HepG2 (cell line): ENCODE measurements around the gene FAM229A. TPM values are rescaled to one million over a fixed set of nuclear protein-coding genes. Genes with fewer than 3 reads are reported as not detected.

Source experiments
- AGO1 ChIP-seq: fragments of 200-400 bp; formaldehyde crosslinking; IDR thresholded peaks from 2 replicates; pipeline ENCODE4 v1.6.1; 2017; ENCODE audit warnings: mild to moderate bottlenecking, low read depth, low read length, moderate library complexity; ENCODE audit not compliant: poor library complexity, severe bottlenecking
- AGO2 ChIP-seq: fragments of 200-400 bp; formaldehyde crosslinking; optimal IDR thresholded peaks from 2 replicates; pipeline ENCODE3; 2017; ENCODE audit warnings: mild to moderate bottlenecking, low read depth, low read length, moderate library complexity
- CEBPG ChIP-seq: IDR thresholded peaks from 2 replicates; pipeline ENCODE4 v1.6.1; 2016
- CSRNP2 ChIP-seq: sonication (generic); formaldehyde crosslinking; conservative IDR thresholded peaks from 2 replicates; pipeline ENCODE4 v1.8.0; 2022; ENCODE audit warnings: low read depth, missing genetic modification reagents
- HDAC6 ChIP-seq: fragments of 200-600 bp; sonication (generic); IDR thresholded peaks from 2 replicates; pipeline ENCODE4 v1.7.0; 2017; ENCODE audit warnings: mild to moderate bottlenecking, antibody characterized with exemption, low read length, low read depth
- HNRNPL ChIP-seq: fragments of 200-400 bp; formaldehyde crosslinking; IDR thresholded peaks from 2 replicates; pipeline ENCODE4 v1.6.1; 2017; ENCODE audit warnings: mild to moderate bottlenecking, low read depth, low read length
- MEIS2 ChIP-seq: sonication (generic); formaldehyde crosslinking; IDR thresholded peaks from 2 replicates; pipeline ENCODE4 v1.9.0; 2021; ENCODE audit warnings: mild to moderate bottlenecking, missing genetic modification reagents
- MTA1 ChIP-seq: sonication (generic); formaldehyde crosslinking; IDR thresholded peaks from 2 replicates; pipeline ENCODE4 v1.4.0; 2020; ENCODE audit warnings: missing genetic modification reagents, mild to moderate bottlenecking, borderline replicate concordance
- NFYB ChIP-seq: sonication (generic); formaldehyde crosslinking; IDR thresholded peaks from 2 replicates; pipeline ENCODE4 v1.4.0; 2020; ENCODE audit warnings: missing genetic modification reagents
- PCBP1 ChIP-seq: fragments of 200-400 bp; formaldehyde crosslinking; IDR thresholded peaks from 2 replicates; pipeline ENCODE4 v1.6.1; 2017; ENCODE audit warnings: mild to moderate bottlenecking, low read depth, low read length, borderline replicate concordance
- RBFOX2 ChIP-seq: fragments of 200-400 bp; formaldehyde crosslinking; IDR thresholded peaks from 2 replicates; pipeline ENCODE4 v1.6.1; 2017; ENCODE audit warnings: low read depth, mild to moderate bottlenecking, low read length
- U2AF1 ChIP-seq: fragments of 200-400 bp; formaldehyde crosslinking; optimal IDR thresholded peaks from 2 replicates; pipeline ENCODE3; 2017; ENCODE audit warnings: mild to moderate bottlenecking, low read depth, low read length
- WIZ ChIP-seq: sonication (generic); formaldehyde crosslinking; IDR thresholded peaks from 2 replicates; pipeline ENCODE4 v1.5.1; 2020; ENCODE audit warnings: mild to moderate bottlenecking, missing genetic modification reagents
- polyA plus RNA-seq, 8 experiments: library from polyadenylated mRNA; depleted of rRNA in 3 of 8; stranded (reverse) in 7 of 8; unstranded in 1 of 8; fragments of >200 nt; fragmentation: Illumina TruSeq in 4 of 8; extraction: Trizol in 4 of 8; gene quantifications; 2 replicates each; pipeline versions ENCODE4 v1.2.1 to v1.2.3, GENCODE V29; 2011 to 2016; ENCODE audit warnings: low read depth in 4 of 8, missing spikeins in 1 of 8, mixed read lengths in 1 of 8; ENCODE audit not compliant: insufficient read depth in 1 of 8
- total RNA-seq, 5 experiments: library from RNA; depleted of rRNA; stranded (reverse); fragments of >200 nt; fragmentation: Illumina TruSeq; extraction: Trizol; gene quantifications; 2 replicates each; pipeline ENCODE4 v1.2.3, GENCODE V29; 2016; ENCODE audit warnings: low read depth in 1 of 5

FAM229A gene
- total and polyA plus RNA-seq, 2 of the 13 experiments (the other 11 are each of a cell fraction or from before 2014, with no cell fraction given) = 3.2 to 17.6 TPM

DNA sequence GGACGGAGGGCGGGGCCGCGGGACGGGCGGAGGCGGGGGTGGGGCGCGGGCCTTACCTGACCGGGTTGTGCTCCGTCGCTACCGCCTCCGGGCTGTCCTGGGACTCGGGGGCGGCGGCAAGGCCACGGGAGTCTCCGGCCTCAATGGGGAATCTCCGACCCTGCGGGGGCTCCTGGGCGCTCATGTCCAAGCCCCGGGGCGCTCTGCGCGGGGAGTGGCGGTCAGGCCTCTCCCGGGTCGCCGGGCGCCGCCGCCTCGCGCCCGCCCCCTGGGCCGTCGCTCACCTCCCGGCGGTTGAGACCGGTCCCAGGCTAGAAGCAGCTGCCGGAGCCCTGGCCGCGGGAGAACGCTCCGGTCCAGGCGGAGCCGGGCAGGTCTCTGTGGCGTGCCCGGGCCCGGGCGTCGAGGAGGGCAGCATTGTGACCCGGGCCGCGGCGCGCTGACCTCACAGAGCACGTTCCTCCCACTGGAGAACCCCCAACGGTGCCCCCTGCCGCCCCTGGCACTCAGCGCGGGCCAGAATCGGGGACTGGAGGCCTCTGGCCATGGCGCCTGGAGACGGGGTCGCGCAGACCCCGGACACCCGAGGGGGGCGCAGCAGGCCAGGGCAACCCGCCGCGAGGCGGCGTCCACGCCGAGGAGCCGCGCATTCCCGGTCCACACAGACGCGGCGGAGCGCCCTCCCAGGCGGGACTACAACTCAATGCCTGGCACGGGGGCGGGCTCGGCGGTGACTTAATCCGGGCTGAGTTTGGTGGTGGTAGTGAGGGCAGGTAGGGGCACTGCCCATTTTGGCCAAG lies 411 bp downstream of the FAM229A start (continued):
- TF ChIP-seq PCBP1 (no peak), CSRNP2 (CRISPR knock-in tag) (no peak), NFYB (CRISPR knock-in tag) (no peak), AGO1 (peak; percentile 50), RBFOX2 (peak; percentile 25; the same call in 1 of the 2 replicates), HDAC6 (no peak), MTA1 (CRISPR knock-in tag) (no peak), U2AF1 (peak; percentile 21), AGO2 (peak; percentile 81), WIZ (CRISPR knock-in tag) (no peak), MEIS2 (no peak), CEBPG (CRISPR knock-in tag) (no peak), HNRNPL (0 out of 2 replicates have a peak, but pooled peaks have one; percentile 40)
